Nucleus accumbens (tissue), 56 donors: Measurements from ENCODE around the gene CEACAM3.
"Not testable (repeated sequence)": the region's sequence is repeated elsewhere in the genome, so short reads cannot be mapped to it uniquely, and the experiment has no call there.

Experiments
- DNase-seq, 56 donors: peaks; one replicate each; lab custom pipeline; 2025; lab: John Stamatoyannopoulos, UW

Gene CEACAM3

GRCh38 chr19:41796362-41796761 lies at the start of gene CEACAM3:
TSS of gene CEACAM3 (plus strand) at chr19:41796587. CDS start at chr19:41796678, 91 bp downstream.
- no peak for DNase-seq

DNA sequence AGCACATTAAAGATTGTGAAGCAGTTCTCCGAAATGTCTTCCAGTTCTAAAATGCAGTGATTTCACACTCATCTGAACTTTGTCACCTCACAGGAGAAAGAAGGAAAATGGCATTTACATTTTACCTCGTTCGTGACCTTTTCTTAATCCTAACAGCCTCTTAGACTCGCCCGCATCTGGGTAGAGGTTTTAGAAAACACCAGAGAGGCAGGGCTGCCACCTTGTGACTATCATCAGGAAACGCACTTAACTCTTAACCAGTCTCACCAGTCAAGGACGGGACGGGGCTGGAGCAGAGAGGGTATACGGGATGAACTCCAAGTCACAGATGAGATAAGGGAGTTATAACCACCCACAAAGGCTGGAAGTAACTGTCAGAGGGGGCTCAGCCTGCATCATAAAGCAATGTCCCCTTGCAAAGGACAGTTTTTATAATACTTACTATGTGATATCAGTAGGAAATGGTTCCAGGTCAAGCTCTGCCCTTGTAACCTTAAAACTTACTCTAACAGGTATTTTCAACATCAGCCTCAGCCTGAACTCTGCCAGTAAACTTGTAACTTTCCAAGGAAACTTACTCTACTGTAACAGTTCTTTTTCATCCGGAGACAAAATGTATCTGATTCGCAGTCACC lies 49.7 kb upstream of the CEACAM3 start:
- DNase-seq: peak in 19 of 56 donors; percentile 1 to 56 (median 11)

DNA sequence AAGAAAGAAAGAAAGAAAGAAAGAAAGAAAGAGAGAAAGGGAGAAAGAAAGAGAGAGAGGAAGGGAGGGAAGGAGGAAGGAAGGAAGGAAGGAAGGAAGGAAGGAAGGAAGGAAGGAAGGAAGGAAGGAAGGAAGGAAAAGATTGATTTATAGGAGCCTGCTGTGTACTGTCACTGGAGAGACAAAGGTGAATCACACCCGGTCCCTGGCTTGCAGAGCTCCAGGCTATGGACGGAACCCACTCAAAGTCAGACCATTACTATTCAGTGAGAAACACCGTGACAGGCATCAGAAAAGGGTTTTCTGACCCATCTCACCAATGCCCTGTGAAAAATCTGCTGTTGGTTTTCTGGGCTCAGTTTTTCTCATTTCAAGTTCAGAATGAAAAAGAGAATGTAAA lies 48.4 kb upstream of the CEACAM3 start:
- no peak for DNase-seq

DNA sequence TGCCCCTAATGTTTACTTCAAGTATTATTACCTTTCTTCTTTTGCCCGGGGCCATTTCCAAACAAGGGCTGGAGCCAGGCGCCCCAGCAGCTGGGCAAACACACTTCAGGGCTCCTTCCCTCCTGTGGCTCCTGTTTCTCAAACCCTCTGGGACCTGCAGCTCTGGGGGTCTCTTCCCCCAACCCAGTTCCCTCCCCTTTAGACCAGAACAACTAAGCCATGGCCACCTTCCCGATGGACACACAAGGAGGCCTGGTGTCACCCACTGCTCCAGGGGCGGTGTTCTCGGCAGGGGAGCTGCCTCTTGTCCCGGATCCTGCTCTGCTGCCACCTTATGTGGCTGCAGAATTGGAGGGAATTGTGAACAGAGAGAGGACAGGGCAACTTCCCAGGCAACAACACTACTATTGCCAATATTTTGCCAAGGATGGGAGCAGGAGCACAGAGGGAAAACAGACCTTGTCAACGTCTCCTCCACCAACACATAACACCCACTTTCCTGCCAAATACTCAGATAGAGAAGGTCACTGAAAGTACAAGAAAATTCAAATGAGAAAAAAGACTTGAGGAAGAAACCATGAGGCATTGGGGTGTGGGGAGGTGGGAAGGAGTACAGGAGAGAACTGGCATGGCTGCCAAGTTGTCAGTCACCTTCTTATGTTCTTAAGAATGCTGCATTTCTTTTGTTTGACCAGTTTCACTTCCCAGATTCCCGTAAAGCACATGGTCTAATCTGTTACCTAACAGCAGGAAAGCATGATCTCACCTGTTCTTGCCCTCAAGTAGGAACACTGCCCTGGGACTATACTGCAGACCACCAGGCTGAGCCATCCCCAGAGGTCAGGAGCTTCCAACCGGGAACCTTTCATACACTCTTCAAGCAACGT lies 45.9 kb upstream of the CEACAM3 start:
- DNase-seq: peak in 15 of 56 donors; percentile 2 to 47 (median 19)

- DNase-seq: peak in 4 of 56 donors; percentile 1 to 39 (median 8)
Observed at GRCh38 chr19:41753159-41753558, 43.2 kb upstream of the CEACAM3 start.

GRCh38 chr19:41753936-41754529 lies 42.4 kb upstream of the CEACAM3 start:
- peak in 14 of 56 donors; percentile 0 to 49 (median 11) for DNase-seq

DNA sequence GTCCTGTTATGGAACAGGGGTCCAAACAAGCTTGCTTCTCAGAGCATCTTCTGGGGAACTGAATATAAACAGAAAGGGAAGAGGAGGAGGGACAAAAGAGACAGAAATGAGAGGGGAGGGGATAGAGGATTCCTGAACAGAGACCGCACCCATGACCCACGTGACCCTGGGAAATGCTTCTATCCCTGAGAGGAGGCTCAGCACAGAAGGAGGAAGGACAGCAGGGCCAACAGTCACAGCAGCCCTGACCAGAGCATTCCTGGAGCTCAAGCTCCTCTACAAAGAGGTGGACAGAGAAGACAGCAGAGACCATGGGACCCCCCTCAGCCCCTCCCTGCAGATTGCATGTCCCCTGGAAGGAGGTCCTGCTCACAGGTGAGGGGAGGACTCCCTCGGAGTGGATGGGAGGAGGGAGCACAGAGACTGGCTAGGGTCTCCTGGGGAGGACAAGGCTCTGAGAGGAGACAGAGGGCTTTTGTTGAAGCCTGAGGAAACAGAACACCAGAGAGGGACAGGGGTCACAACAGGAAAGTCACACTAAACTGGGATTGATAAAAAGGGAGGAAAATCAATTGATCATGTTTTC lies 41.0 kb upstream of the CEACAM3 start, which contains the start of gene CEACAM6:
CEACAM6 (plus strand) TSS at position 203 of the 586 bp plus-strand sequence; CDS start at position 312, 109 bp downstream.
- DNase-seq: no peak

DNA sequence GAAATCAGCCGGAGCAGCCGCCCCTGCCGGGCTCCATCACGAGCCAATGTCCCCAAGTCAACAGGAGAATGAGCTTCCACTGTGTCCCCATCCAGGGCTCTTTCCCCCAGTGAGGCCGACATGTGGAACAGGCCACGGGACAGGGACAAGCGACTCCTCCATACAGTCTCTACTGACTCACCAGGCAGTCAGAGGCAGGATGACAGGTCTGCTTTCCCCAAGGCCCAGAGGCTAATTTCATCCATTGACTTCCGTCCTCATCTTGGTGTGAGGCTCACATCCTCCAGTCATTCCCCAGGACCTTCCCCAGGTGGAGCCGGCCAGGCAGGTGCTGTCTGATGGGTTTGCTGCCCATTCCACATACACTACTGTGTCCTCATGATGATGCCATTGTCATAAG lies 37.5 kb upstream of the CEACAM3 start:
- no peak for DNase-seq

- DNase-seq: no peak
Observed at GRCh38 chr19:41767115-41767514, 29.3 kb upstream of the CEACAM3 start.

- not testable (repeated sequence) for DNase-seq
Observed at GRCh38 chr19:41768105-41768504, 28.3 kb upstream of the CEACAM3 start.

DNA sequence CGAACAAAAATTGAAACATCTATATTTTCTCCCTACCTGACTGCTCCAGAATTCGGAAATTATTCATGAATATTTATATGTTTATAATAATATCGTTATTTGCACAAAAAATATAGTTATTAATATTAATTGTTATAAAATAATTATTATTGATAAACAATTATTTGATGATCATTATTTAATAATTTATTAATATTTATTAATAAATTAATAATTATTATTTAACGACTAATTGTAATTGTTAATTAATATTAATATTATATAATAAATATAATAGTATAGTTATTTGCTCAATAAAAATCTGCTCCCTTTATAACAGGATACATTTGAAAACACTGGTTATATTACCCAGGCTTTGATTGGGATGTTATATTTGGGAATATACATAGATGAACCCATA lies 26.8 kb upstream of the CEACAM3 start:
- no peak for DNase-seq

DNA sequence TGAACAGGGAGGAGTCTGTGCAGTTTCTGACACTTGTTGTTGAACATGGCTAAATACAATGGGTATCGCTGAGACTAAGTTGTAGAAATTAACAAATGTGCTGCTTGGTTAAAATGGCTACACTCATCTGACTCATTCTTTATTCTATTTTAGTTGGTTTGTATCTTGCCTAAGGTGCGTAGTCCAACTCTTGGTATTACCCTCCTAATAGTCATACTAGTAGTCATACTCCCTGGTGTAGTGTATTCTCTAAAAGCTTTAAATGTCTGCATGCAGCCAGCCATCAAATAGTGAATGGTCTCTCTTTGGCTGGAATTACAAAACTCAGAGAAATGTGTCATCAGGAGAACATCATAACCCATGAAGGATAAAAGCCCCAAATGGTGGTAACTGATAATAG lies 25.0 kb upstream of the CEACAM3 start:
- DNase-seq: no peak

DNA sequence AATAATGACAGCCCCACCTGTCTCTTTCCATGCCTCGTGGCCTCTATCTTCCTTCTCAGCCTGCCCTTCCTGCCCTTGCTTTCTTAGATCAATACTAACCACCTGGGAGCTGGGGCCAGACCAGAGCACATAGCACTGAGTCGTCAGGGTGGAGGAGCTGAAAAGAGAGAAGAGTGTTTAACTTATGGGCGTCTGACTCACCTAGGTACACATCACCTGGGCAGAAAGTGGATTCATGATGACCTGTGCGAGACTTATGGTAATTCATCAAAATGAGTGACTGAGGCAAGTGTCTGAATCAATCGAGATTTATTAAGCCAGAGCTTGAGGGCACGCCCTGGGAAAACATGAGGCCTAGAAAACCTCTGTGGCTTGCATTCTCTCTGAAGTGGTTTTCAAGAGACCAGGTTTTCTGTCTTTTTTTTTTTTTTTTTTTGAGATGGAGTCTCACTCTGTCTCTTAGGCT lies 21.8 kb upstream of the CEACAM3 start:
- DNase-seq: no peak

DNA sequence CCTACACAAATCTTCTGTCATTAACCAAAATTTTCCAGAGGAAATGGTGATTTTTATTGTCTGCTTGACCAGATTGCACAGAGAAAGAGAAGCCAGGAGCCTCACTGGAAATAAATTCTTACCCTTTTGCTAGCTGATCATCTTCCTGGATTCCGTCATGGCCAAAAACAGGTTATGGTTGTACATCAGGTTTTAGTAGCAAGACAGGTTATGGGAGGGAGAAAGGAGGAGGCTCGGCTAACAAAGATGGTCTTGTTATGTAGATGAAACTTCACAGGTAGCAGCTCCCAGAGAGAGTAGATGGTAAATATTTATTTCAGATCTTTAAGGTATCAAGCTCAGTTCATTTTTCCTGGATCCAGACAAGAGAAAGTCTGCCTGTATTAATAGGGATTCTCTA lies 19.7 kb upstream of the CEACAM3 start:
- no peak for DNase-seq

GRCh38 chr19:41783612-41784011 lies 12.8 kb upstream of the CEACAM3 start:
- no peak for DNase-seq

DNA sequence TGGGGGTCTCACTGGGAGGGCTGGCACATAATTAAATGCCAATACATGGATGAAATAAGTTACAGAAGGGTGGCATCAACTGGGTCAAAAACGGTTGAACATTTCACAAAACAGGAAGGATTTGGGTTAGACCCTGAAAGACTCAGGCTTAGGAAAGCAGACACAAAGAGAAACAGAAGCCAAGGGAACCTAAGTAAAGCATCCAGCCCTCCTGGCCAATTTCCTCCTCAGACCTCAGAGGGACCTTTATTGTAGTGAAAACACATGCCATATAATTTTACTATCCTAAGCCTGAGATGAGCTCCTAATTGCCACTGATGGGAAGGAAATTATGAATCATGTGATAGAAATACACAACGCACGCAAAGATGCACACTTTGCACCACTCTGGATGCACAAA lies 12.1 kb upstream of the CEACAM3 start:
- no peak for DNase-seq

GRCh38 chr19:41784743-41785142 lies 11.6 kb upstream of the CEACAM3 start:
- DNase-seq: no peak

GRCh38 chr19:41785653-41786052 lies 10.7 kb upstream of the CEACAM3 start:
- peak in 25 of 56 donors; percentile 1 to 63 (median 12) for DNase-seq

- DNase-seq: no peak
Observed at GRCh38 chr19:41787055-41787454, 9.3 kb upstream of the CEACAM3 start.

- DNase-seq: not testable (repeated sequence)
Observed at GRCh38 chr19:41788518-41788917, 7.9 kb upstream of the CEACAM3 start.

DNA sequence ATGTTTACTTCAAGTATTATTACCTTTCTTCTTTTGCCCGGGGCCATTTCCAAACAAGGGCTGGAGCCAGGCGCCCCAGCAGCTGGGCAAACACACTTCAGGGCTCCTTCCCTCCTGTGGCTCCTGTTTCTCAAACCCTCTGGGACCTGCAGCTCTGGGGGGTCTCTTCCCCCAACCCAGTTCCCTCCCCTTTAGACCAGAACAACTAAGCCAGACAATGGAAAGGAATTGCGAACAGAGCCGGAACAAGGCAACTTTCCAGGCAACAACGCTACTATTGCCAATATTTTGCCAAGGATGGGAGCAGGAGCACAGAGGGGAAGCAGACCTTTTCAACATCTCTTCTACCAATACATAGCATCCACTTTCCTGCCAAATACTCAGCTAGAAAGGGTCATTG lies 7.3 kb upstream of the CEACAM3 start:
- not testable (repeated sequence) for DNase-seq
